Hindlimb muscle (tissue), 1 donor: ENCODE measurements around the gene PSEN2. TPM values are rescaled to one million over a fixed set of nuclear protein-coding genes. Genes with fewer than 3 reads are reported as not detected.
"Not testable (repeated sequence)": the region's sequence is repeated elsewhere in the genome, so short reads cannot be mapped to it uniquely, and the experiment has no call there.

Source experiments
- DNase-seq: peaks from one replicate; pipeline ENCODE4 v3.0.0-alpha.2; 2013
- polyA plus RNA-seq: library from polyadenylated mRNA; unstranded; fragments of 120-200 nt; gene quantifications from one replicate; pipeline ENCODE4 v1.2.1, GENCODE V29; 2013; ENCODE audit not compliant: insufficient read length

Gene PSEN2
- polyA plus RNA-seq, result 152 TPM

DNA sequence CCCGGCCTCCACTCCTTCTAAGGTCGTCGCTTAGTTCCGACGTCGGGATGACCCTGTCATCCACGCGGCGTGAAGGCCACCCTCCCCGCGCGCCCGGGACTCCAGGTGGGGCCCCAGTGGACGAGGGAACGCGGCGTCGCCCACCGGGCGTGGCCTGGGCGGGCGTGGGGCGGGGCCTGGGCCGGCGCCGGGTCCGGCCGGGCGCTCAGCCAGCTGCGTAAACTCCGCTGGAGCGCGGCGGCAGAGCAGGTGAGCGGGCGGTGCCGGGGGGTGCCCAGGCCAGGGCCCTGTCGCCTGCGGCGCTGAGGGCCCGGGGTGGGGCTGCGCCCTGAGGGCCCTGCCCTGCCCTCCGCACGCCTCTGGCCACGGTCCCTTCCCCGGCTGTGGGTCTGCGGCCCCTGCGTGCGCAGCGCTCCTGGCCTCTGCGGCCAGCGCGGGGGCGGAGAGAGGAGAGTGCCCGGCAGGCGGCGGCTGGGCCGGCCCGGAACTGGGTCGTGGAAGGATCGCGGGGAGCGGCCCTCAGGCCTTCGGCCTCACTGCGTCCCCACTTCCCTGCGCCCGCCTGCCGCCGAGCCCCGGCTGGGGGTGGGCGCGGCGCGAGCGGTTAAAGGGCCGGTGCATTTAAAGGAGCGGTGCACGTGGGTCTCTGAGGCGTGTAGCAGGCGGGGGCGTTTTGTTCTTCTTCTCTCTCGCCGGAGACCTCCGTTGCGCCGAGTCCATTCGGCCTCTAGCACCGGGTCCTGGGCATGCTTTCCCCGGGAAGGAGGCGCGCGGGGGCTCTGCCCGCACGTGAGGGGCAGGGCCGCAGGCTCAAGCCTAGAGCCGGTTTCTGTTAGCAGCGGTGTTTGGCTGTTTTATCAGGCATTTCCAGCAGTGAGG is at the start of gene PSEN2:
PSEN2 (plus strand) TSS at position 216 of the 879 bp plus-strand sequence. CDS start 11,292 bp downstream, outside the sequence.
- DNase-seq, result peak; percentile 59

DNA sequence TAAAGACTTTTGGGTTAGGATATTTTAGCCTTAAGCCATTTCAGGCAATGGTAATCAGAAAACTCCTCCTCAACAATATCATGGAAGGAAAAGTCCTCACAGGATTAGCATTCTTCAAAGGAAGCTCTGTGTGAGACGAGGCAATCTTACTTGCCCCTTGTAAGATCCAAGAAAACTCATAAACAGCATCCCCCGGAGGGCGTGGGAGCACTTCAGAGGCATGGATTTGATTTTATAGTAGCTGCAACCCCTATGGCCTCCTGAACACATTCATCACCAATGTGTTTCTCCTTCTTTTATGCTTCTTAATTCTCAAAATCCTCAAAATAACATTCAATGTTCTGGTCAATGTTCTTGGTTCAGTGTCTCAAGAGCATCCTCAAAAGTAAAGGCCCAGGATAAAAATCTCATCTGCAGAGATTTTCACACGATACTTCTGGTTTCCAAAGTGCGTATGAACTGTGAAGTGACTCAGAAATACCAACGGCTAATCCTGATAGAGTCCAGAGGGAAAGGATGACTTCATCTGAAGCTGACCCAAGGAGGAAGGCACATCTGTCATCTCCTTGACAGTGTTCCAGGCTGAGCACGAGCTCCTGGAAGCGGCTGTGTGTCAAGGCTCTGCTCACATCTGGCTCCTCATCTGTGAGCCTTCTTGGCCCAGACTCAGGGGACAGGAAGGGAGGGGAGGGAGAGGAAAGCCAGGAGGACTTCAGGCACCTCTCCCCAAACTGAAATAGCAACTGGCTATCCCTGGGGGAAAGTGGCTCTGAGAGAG is 49.3 kb upstream of the PSEN2 start:
- peak; percentile 95 for DNase-seq

DNA sequence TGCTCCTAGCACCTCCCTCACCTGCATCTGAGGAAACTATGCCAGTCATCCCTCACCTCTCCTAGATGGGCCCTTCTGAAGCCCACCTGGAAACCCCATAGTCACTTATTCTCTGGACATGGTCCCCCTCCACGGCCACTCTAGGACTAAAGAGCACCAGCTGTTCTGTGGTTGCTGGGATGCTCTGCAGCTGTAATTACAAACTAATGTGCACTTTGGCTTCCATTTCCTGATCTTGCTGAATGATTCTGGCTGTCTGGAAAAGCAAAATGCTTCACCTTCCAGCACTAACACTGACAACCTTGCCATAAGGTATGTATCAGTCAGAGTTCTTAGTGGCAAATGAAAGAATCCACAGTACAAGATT is 48.7 kb upstream of the PSEN2 start:
- DNase-seq, result no peak

DNA sequence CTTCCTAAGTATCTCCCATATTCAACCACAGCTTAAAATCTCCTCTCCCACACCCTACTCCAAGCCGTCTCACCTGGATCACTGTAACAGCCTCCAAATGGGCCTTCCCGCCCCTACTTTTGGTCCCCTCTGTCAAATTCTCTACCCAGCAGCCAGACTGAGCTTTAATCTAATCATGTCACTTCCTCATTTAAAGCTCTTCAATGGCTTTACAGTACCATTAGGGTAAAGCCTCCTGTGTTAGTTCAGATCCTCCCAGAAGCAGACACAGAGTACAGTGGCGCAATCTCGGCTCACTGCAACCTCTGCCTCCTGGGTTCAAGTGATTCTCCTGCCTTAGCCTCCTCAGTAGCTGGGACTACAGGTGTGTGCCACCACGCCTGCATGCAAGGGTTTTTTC is 46.8 kb upstream of the PSEN2 start:
- DNase-seq, result no peak

DNA sequence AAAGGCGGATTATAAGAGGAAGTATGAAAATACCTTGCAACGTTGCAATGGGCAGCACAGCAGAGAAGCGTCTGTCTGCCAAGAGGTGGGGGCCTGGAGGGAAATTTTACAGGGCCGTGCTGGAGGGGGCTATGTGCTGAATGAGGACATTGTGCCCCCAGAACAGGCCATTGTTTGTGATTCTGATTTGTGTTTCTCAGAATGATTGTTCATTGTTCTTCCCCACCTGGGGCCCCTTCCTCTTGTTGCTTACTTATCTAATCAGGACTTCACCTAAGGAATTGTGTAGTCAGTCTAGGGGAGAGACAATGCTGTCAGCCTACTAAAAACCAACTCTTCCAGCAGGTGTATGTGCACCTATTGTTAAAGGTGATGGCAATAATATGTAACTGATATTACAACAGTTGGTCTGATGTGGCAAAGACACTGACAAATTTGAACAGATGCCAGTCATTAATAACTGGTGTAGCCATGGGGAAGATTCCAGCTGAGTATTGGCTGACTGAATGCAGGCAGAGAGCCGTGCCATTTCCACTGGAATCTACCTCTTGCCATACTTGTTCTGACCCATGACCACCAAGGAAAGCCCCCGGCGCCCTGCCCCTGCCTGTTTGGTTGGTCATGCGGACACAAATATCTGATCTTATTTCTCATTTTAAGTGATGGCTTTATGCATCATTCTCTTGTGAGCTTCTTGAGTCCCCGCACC is 45.2 kb upstream of the PSEN2 start:
- no peak for DNase-seq

DNA sequence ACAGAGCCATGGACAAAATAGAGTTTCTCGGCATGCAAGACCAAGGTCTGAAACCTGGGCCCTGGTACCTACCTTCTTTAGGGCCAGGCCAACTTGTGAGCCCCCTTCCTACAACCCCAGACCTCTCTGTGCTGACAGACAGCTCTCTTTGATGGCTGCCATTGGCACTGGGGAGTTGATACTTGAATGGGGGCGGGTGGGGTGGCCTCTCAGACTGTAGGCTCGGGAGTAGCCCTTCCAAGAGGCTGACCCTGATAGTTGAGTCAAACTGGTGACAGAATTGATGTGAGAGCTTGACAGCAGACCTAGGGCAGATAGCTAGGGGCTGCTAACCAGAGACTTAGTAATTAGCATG is 44.7 kb upstream of the PSEN2 start:
- no peak for DNase-seq

DNA sequence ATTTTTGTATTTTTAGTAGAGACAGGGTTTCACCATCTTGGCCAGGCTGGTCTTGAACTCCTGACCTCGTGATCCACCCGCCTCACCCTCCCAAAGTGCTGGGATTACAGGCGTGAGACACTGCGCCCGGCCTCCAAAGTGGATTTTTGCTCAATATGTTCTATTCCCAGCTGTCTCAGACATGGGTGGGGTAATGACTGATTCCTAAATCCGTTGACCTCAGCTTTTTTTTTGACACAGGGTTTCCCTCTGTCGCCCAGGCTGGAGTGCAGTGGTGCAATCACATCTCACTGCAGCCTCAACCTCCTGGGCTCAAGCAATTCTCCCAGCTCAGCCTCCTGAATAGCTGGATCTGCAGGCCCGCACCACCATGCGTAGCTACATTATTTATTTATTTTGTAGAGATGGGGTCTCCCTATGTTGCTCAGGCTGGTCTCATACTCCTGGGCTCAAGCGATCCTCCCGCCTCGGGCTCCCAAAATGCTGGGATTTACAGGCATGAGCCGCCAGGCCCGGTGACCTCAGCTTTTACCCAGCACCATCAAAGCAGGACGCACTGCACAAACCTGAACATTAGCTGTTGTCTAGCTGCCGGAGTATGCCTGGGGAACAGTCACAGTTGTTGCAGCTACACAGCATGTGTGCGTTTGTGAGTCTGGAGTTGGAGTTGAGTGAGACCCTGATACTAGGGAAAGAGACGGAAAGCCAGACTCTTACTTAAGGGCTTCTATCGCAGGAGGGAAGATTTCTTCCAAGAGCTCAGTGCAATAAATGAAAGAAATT is 43.7 kb upstream of the PSEN2 start:
- no peak for DNase-seq

DNA sequence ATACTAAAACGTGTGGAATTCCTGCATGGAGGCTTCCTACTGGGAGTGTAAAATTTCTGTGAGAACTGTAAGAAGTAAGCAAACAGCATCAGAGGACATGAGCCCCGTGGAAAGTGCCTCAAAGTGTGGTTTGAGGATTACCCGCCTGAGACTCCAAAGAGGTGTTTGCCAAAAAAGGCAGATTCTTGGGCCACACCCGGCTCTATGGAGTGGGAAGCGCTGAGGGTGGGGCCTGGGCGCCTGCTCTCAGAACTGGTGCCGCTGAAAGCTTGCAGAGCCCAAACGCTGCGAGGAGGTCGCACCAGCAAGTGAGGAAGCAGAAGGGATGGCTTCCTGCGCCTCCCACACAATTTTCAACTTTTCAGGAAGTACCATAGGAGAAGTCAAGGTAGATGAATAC is 43.0 kb upstream of the PSEN2 start:
- peak; percentile 52 for DNase-seq

DNA sequence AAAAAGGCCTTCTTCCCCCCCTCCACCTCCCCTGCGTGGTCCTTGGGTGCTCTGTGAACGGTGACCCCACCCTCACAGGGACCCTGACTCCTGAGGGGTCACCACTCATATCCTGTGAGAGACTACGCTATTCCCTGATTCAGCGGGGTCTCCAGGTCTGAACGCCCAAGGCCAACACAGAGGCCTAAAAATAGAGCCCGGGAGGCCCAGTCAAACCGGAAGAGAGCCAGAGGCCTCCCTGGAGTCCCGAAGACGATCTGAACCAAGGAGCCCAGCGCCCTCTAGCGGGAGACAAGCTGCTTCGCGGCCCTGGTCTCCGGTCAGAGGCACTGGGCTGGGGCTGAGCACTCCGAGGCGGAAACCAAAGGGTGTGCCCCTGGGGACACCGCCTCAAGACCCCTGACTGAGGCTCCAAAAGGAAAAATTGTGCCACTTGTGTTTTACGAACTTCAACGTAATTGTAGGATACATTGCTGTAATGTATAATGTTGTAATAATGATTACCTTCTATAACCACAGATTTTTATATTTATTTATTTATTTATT is 42.4 kb upstream of the PSEN2 start:
- peak; percentile 96 for DNase-seq

DNA sequence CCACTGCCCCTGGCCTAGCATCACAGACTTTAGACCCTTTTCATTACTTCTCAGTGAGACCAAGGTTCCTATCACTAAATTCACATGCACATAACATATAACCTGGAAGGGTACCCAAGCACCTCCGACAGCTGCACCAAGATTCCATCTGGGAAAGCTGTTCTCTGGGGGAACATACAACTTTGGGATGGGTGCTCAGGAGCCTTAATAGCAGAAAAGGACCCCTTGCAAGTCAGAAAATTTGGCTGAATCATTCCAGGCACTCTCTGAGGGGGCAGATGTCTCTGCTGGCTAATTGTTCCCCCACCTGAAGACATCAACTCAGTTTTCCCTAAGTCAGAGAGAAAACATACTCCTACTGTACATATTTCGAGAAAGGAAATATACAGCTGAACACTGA is 41.3 kb upstream of the PSEN2 start:
- DNase-seq, result no peak

DNA sequence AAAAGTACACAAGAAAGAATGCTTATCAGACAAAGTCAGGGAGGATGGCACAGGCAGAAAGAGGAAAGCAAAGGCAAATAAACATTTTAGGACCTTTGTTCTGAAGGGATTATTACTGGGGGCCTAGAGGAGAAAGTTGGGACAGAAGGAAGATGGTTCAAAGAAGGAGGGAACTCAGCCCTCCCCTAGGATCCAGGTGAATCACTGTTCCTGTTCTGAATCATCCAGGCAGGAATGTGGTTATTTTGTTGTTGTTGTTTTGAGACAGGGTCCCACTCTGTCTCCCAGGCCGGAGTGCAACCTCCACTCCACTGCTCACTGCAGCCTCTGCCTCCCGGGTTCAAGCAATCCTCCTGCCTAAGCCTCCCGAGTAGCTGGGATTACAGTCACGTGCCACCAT is 38.5 kb upstream of the PSEN2 start:
- DNase-seq, result no peak

DNA sequence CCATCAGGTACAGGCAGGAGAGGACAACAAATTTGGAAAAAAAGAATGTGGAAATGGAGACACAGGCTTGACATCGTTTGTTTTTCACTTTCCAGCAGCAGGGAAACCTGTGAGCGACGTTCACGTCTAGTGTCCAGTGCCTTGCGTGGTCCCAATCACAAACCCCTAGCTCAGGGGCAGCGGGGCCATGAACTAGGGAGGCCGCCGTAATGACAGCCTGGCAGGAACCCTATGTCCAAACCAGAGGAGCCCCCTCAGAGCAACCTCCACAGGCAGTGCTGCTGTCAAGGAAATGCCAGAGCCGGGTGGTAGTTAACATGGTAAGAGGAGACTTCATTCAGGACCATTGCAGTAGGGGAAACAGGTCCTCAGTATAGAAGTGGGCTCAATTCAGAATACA is 37.8 kb upstream of the PSEN2 start:
- no peak for DNase-seq

DNA sequence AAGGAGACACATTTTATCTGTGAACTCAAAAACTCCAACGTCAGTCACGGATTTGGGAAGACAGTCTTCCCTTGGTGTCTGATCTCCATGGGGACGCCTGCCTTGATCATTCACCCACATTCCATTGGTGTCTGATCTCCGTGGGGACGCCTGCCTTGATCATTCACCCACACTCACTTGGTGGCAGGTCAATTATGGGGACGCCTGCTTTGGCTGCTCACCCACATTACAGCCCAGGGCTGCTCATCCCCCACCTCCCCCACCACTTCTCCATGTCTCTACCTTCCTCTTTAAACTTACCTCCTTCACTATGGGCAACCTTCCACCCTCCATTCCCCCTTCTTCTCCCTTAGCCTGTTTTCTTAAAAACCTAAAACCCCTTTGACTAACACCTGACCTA is 36.2 kb upstream of the PSEN2 start:
- not testable (repeated sequence) for DNase-seq

DNA sequence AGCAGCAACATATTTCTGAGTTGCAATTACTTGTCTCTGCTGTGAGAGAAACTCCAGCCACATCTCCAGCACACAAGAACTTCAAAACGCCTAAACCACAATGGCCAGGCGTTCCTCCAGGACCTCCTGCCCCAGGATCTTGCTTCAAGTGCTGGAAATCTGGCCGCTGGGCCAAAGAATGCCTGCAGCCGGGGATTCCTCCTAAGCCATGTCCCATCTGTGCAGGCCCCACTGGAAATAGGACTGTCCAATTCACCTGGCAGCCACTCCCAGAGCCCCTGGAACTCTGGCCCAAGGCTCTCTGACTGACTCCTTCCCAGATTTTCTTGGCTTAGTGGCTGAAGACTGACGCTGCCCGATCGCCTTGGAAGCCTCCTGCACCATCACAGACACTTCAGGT is 35.0 kb upstream of the PSEN2 start:
- DNase-seq, result not testable (repeated sequence)

DNA sequence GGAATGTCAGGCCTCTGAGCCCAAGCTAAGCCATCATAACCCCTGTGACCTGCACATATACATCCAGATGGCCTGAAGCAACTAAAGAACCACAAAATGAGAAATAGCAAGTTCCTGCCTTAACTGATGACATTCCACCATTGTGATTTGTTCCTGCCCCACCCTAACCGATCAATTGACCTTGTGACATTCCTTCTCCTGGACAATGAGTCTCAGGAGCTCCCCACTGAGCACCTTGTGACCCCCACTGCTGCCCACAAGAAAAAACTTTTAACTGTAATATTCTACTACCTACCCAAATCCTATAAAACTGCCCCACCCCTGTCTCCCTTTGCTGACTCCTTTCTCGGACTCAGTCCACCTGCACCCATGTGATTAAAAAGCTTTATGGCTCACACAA is 32.5 kb upstream of the PSEN2 start:
- not testable (repeated sequence) for DNase-seq

DNA sequence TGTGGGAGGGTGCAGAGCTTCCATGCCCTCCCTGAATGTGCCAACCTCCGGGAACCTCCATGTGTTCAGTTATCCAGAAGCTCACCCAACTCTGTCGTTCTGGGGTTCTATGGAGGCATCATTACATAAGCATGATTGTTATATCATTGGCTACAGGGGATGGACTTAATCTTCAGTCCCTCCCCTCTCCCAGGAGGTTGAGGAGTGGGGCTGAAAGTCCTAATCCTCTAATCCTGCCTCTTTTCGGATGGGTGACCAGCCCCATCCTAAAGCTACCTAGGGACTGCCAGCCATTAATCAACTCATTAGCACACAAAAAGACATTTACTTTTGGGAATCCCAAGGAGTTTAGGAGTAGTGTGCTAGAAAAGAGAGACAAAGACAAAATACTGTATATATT is 32.0 kb upstream of the PSEN2 start:
- DNase-seq, result no peak

DNA sequence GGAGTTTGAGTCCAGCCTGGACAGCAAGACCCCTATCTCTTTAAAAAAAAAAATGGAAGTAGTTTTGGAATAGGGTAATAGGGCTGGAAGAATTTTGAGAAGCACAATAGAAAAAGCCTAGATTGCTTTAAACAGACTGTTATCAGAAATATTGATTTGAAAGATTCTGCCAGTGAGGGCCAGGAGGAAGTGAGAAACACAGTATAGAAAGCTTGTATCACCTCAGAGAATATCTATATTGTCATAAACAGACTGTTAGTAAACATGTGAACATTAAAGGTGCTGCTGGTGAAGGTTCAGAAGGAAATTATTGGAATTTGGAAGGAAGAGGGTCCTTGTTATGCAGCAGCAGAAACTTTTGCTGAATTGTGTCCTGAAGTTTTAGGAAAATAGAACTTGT is 24.8 kb upstream of the PSEN2 start:
- DNase-seq, result no peak

DNA sequence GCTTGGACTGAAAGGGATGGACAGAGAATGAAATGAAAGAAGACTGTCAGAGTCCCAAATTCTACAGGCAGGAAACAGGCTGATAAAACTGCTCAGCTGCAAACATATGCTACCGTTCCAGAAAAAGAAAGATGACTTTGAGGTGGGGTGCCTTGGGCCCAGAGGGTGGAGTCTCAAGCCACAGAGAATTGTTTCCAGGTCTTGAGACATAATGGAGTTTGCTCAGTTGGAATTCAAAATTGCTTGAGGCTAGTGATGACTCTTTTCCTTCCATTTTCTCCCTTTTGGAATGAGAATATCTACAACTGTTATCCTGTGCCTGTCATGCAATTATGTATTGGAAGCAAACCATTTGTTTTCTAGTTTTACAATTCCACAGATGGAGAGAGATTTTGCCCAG is 23.6 kb upstream of the PSEN2 start:
- DNase-seq, result no peak

DNA sequence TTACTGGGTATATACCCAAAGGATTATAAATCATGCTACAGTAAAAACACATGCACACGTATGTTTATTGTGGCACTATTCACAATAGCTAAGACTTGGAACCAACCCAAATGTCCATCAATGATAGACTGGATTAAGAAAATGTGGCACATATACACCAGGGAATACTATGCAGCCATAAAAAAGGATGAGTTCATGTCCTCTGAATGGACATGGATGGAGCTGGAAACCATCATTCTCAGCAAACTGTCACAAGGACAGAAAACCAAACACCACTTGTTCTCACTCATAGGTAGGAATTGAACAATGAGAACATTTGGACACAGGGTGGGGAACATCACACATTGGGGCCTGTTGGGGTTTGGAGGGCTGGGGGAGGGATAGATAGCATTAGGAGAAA is 15.9 kb upstream of the PSEN2 start:
- DNase-seq, result not testable (repeated sequence)

DNA sequence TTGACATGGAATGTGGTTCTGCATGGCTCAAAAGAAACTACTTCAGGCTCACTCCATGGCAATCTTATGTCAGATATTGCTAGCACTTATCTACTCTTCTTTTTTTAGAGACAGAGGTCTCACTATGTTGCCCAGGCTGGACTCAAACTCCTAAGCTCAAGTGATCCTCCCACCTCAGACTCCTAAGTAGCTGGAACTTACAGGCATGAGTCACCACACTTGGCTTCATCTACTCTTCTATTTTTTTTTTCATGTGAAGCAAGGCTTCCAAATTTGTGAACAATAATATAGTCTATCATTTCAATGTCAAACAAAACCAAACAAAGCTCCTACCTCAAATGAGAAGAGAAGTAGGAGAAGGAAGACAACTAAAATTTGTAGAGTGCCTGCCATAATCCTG is 7.5 kb upstream of the PSEN2 start:
- DNase-seq, result no peak

DNA sequence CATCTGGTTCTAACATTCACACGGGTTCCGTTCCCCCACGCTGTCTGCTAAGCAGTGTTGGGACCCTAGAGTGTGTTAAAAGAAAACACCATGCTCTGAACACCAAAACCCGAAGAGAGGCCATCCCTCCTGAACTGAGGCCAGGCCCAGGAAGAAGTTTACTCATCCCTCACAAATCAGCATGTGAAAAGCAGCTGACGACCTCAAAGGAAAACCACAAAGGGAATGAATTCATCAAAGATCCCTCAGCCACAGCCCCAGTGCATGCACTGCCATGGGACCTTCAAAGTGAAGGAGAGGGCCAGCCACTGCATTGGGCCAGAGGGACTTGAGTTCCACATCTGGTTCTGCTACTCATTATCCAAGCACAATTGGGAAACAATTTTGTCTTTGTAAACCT is 7.0 kb upstream of the PSEN2 start:
- DNase-seq, result no peak

DNA sequence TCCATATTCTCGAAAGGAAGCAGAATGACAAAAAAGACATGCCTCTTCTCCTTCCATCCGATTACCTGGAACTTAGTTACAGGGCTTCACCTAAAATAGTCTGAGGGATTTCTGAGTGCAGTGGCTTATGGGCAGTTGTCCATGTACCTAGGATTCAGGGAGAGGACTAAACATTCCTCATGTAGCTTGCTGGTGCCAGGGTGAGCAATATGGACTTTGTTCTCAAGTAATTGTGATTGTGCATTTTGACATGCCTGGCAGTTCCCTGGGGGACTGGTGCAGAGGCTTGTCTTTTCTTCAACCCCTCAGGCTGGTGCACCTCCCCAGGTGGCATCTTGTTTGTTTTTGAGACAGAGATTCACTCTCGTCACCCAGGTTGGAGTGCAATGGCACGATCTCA is 6.1 kb upstream of the PSEN2 start:
- DNase-seq, result no peak
